ENCODE data around the gene PRKG1.

The PRKG1 gene

DNA sequence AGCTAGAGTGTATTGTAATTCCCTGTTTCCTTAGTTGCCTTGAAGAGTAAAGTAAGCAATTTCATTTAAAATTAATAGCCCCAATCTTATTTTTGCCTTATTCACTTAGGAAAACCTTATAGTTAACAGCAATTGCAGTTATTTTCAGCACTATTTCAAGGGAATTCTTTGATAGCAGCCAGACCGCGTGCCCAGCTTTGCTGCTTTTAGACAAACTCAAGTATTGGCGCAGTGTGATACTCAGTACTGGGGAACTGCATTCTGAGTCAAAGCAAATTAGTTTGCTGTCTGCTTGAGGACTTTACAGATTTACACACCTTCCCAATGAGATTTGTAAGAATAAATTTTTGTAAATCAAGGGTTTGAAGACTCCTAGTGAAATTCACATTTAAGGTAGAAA lies 21.2 kb downstream of the PRKG1 start:
- no peak for DNase-seq (ENCODE audit: low read depth)
- H3K4me3 ChIP-seq (ENCODE audit: low read length) = no peak overlapping the region
- no peak for TF ChIP-seq CTCF (conservative IDR thresholded peaks at IDR 0.05; ENCODE audit: low read length)

DNA sequence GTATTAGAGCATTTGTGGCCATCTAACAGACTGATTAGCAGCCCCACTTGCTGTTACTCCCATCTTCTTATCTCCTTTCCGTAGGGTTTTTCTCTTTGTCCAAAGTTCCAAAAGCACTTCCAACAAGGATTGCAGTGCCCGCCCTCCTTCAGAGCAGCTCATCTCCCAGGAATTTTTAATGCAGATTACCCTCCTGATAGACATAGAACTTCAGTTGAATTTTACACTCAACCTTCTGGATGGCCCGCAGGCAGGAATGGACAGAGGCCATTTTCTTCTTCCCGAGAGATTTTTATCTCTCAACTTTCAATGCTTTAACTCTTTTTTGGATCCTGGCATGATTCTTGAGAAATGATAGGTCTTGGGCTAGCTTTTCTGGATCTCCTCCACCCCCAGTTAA lies 23.3 kb downstream of the PRKG1 start:
- H3K4me3 ChIP-seq (ENCODE audit: low read length) = no peak overlapping the region
- TF ChIP-seq CTCF (conservative IDR thresholded peaks at IDR 0.05; ENCODE audit: low read length) = no peak
- no peak for DNase-seq (ENCODE audit: low read depth)

DNA sequence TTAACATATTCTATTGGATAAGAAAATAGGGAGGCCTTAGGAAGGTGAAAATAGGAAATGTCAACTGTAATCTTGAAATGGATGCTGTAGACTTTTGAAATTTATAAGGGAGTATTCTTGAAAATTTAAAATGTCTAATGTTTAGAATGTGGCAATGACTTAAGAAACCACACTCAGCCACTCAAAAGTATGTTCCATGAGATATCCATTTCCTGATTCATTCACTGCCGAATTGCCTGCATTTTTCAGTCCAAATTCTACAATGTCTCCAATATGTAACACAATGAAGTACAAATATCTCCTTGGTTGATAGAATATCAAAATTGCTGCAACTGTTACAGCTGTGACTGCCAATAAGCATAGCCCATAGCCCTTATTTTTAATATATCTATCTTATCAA lies 25.9 kb downstream of the PRKG1 start:
- DNase-seq (ENCODE audit: low read depth) = peak; percentile 19
- H3K4me3 ChIP-seq (ENCODE audit: low read length) = no peak overlapping the region
- no peak for TF ChIP-seq CTCF (conservative IDR thresholded peaks at IDR 0.05; ENCODE audit: low read length)

GRCh38 chr10:51103554-51104217 lies 29.4 kb downstream of the PRKG1 start:
- no peak for DNase-seq (ENCODE audit: low read depth)
- no peak for TF ChIP-seq CTCF (conservative IDR thresholded peaks at IDR 0.05; ENCODE audit: low read length)
- H3K4me3 ChIP-seq (ENCODE audit: low read length) = no peak overlapping the region

DNA sequence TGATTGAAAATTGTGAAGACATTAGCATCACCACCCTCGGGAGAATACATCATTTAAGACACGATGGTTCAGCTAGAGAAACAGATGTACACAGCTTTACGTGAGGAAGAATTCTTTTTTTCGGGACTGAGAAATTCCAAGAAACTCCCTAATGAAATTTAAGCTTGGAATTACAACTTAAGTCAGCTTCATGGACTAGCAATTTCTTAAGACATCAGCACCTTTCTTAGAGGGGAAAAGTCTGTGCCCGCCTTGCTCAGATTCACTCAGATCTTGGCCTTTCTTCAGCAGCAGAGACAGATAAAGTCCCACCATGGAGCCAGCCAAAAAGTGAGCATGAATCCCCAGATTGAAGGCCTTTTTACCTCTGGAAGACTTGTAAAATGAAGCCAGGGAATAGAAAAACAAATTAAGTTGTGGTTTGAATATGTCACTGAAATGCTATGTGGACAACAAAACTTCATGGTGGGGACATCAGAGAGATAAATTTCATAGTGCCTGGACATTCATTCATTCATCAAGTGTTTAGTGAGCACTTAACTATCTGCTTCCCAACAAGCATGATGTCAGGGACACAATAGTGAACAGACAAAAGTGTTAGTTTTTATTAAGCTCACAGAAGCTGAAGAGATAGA lies 32.1 kb downstream of the PRKG1 start:
- no peak overlapping the region for H3K4me3 ChIP-seq (ENCODE audit: low read length)
- no peak for TF ChIP-seq CTCF (conservative IDR thresholded peaks at IDR 0.05; ENCODE audit: low read length)
- DNase-seq (ENCODE audit: low read depth) = peak; percentile 18

DNA sequence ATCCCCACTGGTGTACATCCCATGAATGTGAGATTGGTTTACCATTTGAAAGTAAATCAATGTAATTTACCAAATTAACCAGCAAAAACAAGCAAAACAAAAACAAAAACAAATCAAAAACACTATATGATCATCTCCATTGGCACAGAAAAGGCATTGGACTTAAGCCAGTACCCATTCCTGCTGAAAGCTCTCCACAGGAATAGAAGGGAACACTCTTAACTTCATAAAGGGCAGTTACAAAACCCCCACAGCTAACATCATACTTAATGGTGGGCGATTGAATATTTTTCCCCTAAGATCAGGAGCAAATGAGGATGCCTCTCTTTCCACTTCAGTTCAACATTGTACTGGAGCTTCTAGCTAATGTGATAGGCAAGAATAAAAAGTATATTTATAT lies 34.1 kb downstream of the PRKG1 start:
- no peak for DNase-seq (ENCODE audit: low read depth)
- H3K4me3 ChIP-seq (ENCODE audit: low read length) = no peak overlapping the region
- TF ChIP-seq CTCF (conservative IDR thresholded peaks at IDR 0.05; ENCODE audit: low read length) = no peak

Measured in AG10803 (cell line).